Cardiac muscle cell (in vitro differentiated cells and primary cell): ENCODE data around the gene ZNF764. TPM values are rescaled to one million over a fixed set of nuclear protein-coding genes. Genes with fewer than 3 reads are reported as not detected.

Source experiments
- DNase-seq, 2 donors: peaks; one replicate each; pipeline versions ENCODE4 v3.0.0 to v3.0.0-alpha.2; 2010 to 2017; ENCODE audit warnings: low read depth in 1 of 2, low spot score in 1 of 2
- H3K27ac ChIP-seq: fragments of 200-600 bp; sonication (generic); 2 replicates; pipeline ENCODE4 v1.5.1; 2016
- H3K27me3 ChIP-seq: fragments of 200-600 bp; sonication (generic); 2 replicates; pipeline ENCODE4 v1.6.0; 2016; ENCODE audit warnings: control low read depth
- H3K36me3 ChIP-seq: fragments of 200-600 bp; sonication (generic); 2 replicates; pipeline ENCODE4 v1.5.1; 2016; ENCODE audit warnings: control low read depth
- H3K4me1 ChIP-seq: fragments of 200-600 bp; sonication (generic); 2 replicates; pipeline ENCODE4 v1.8.1; 2017; ENCODE audit warnings: low read depth, mild to moderate bottlenecking, mixed run types
- H3K4me3 ChIP-seq: fragments of 200-600 bp; sonication (generic); 2 replicates; pipeline ENCODE4 v1.5.1; 2016; ENCODE audit warnings: mild to moderate bottlenecking
- H3K9me3 ChIP-seq: fragments of 200-600 bp; sonication (generic); 2 replicates; pipeline ENCODE4 v1.5.1; 2017; ENCODE audit warnings: low read depth, mild to moderate bottlenecking, control low read depth
- CTCF ChIP-seq: IDR thresholded peaks from 2 replicates; pipeline ENCODE4 v1.5.1; 2012; ENCODE audit warnings: low read depth, mild to moderate bottlenecking, low read length
- polyA plus RNA-seq: library from polyadenylated mRNA; unstranded; fragments of >200 nt; fragmentation: Nextera tagmentation; extraction: Ambion mirVana; gene quantifications from 2 replicates; pipeline ENCODE4 v1.2.1, GENCODE V29; 2016
- total RNA-seq: library from RNA; depleted of rRNA; stranded (reverse); fragments of >200 nt; gene quantifications from 2 replicates; pipeline ENCODE4 v1.2.3, GENCODE V29; 2016

The ZNF764 gene
- total RNA-seq (25.3 and 34.7 TPM in 2 replicates), polyA plus RNA-seq (12.0 and 17.9 TPM in 2 replicates)

GRCh38 chr16:30557957-30558788 lies at the start of gene ZNF764:
TSS of gene ZNF764 (minus strand) at chr16:30558374. CDS start at chr16:30558182, 192 bp downstream.
- H3K4me3 ChIP-seq = peak within 1 kb of the TSS; percentile 47
- H3K27ac ChIP-seq = peak within 1 kb of the TSS; percentile 94
- H3K9me3 ChIP-seq = no peaks in the 10 kb centered on the region
- H3K27me3 ChIP-seq = no peaks in the 10 kb centered on the region
- peaks cover 11% of the 10 kb centered on the region for H3K4me1 ChIP-seq
- no peak for TF ChIP-seq CTCF
- peak; percentile 96 to 99 for DNase-seq
- peaks cover 11% of the 10 kb centered on the region for H3K36me3 ChIP-seq

GRCh38 chr16:30606004-30606403 lies 47.8 kb upstream of the ZNF764 start:
- H3K27ac ChIP-seq = no peak overlapping the region
- no peaks in the 10 kb centered on the region for H3K9me3 ChIP-seq
- no peak overlapping the region for H3K4me3 ChIP-seq
- H3K4me1 ChIP-seq = peaks cover 5% of the 10 kb centered on the region
- no peak for TF ChIP-seq CTCF
- peaks cover 15% of the 10 kb centered on the region for H3K36me3 ChIP-seq
- DNase-seq = no peak
- no peaks in the 10 kb centered on the region for H3K27me3 ChIP-seq

- Histone ChIP-seq H3K4me1 (peaks cover 5% of the 10 kb centered on the region), H3K36me3 (peaks cover 15% of the 10 kb centered on the region), H3K27me3 (no peaks in the 10 kb centered on the region), H3K4me3 (no peak overlapping the region), H3K9me3 (no peaks in the 10 kb centered on the region), H3K27ac (no peak overlapping the region)
- TF ChIP-seq CTCF = no peak
- DNase-seq = no peak
Observed at GRCh38 chr16:30605158-30605557, 47.0 kb upstream of the ZNF764 start.

- no peak for DNase-seq
- Histone ChIP-seq H3K27me3 (no peaks in the 10 kb centered on the region), H3K36me3 (peaks cover 15% of the 10 kb centered on the region), H3K27ac (no peak overlapping the region), H3K9me3 (no peaks in the 10 kb centered on the region), H3K4me3 (no peak overlapping the region), H3K4me1 (peaks cover 5% of the 10 kb centered on the region)
- TF ChIP-seq CTCF = no peak
Observed at GRCh38 chr16:30604316-30604947, 46.3 kb upstream of the ZNF764 start.

- TF ChIP-seq CTCF = no peak
- no peaks in the 10 kb centered on the region for H3K27me3 ChIP-seq
- H3K9me3 ChIP-seq = no peaks in the 10 kb centered on the region
- no peak overlapping the region for H3K27ac ChIP-seq
- peaks cover 15% of the 10 kb centered on the region for H3K36me3 ChIP-seq
- no peak overlapping the region for H3K4me3 ChIP-seq
- H3K4me1 ChIP-seq = peaks cover 3% of the 10 kb centered on the region
- DNase-seq = no peak
Observed at GRCh38 chr16:30603945-30604315, 45.8 kb upstream of the ZNF764 start.
